Endothelial cell (in vitro differentiated cells): ENCODE results near the gene SNRPE. TPM values are rescaled to one million over a fixed set of nuclear protein-coding genes. Genes with fewer than 3 reads are reported as not detected.

Experiments used
- DNase-seq: peaks from one replicate; pipeline ENCODE4 v3.0.0; 2021; ENCODE audit warnings: low spot score
- H3K27ac Mint-ChIP-seq: one replicate; pipeline ENCODE4 v1.8.0; 2021; ENCODE audit warnings: mixed read lengths, inconsistent platforms; ENCODE audit not compliant: unreplicated experiment
- H3K27me3 Mint-ChIP-seq: one replicate; pipeline ENCODE4 v1.8.0; 2021; ENCODE audit warnings: mild to moderate bottlenecking, moderate library complexity, mixed read lengths, inconsistent platforms; ENCODE audit not compliant: unreplicated experiment
- H3K36me3 Mint-ChIP-seq: one replicate; pipeline ENCODE4 v1.8.0; 2021; ENCODE audit warnings: mild to moderate bottlenecking, low read depth, mixed read lengths, inconsistent platforms; ENCODE audit not compliant: unreplicated experiment
- H3K4me1 Mint-ChIP-seq: one replicate; pipeline ENCODE4 v1.8.0; 2021; ENCODE audit warnings: mild to moderate bottlenecking, mixed read lengths, inconsistent platforms; ENCODE audit not compliant: unreplicated experiment
- H3K4me3 Mint-ChIP-seq: one replicate; pipeline ENCODE4 v1.8.0; 2021; ENCODE audit warnings: mild to moderate bottlenecking, mixed read lengths, inconsistent platforms; ENCODE audit not compliant: unreplicated experiment
- H3K9me3 Mint-ChIP-seq: one replicate; pipeline ENCODE4 v1.8.0; 2021; ENCODE audit warnings: mixed read lengths, inconsistent platforms; ENCODE audit not compliant: unreplicated experiment
- CTCF ChIP-seq: fragments of 200-600 bp; sonication (generic); IDR thresholded peaks from one replicate; pipeline ENCODE4 v1.5.0; 2021; ENCODE audit warnings: antibody characterized with exemption; ENCODE audit not compliant: unreplicated experiment
- total RNA-seq: library from RNA; stranded (reverse); fragmentation: NEBNext Ultra II Directional; extraction: Animal tissue kit (Norgen Biotek cat#: 25700); gene quantifications from one replicate; pipeline ENCODE4 v1.2.1, GENCODE V29; 2021; ENCODE audit not compliant: unreplicated experiment

Gene SNRPE
- total RNA-seq, 1 donor from 2014 or later: 138 TPM

GRCh38 chr1:203871114-203871880 is 9.9 kb downstream of the SNRPE start:
- DNase-seq: peak; percentile 50
- no peaks in the 10 kb centered on the region for H3K4me1 Mint-ChIP-seq
- H3K27me3 Mint-ChIP-seq: no peaks in the 10 kb centered on the region
- H3K27ac Mint-ChIP-seq: no peak overlapping the region
- H3K36me3 Mint-ChIP-seq: peaks cover 11% of the 10 kb centered on the region
- H3K4me3 Mint-ChIP-seq: peak overlapping the region; percentile 56
- peak; percentile 79 for TF ChIP-seq CTCF
- no peaks in the 10 kb centered on the region for H3K9me3 Mint-ChIP-seq

- no peak for TF ChIP-seq CTCF
- Mint-ChIP-seq H3K9me3 (no peaks in the 10 kb centered on the region), H3K4me3 (no peak overlapping the region), H3K27me3 (no peaks in the 10 kb centered on the region), H3K27ac (no peak overlapping the region), H3K4me1 (no peaks in the 10 kb centered on the region), H3K36me3 (peaks cover 7% of the 10 kb centered on the region)
- no peak for DNase-seq
These were observed 11.7 kb downstream of the SNRPE start for GRCh38 chr1:203873094-203873493.

GRCh38 chr1:203878422-203878821 is 17.0 kb downstream of the SNRPE start:
- H3K36me3 Mint-ChIP-seq: peaks cover 8% of the 10 kb centered on the region
- no peaks in the 10 kb centered on the region for H3K4me1 Mint-ChIP-seq
- H3K9me3 Mint-ChIP-seq: no peaks in the 10 kb centered on the region
- no peak for TF ChIP-seq CTCF
- no peak for DNase-seq
- H3K4me3 Mint-ChIP-seq: no peak overlapping the region
- no peak overlapping the region for H3K27ac Mint-ChIP-seq
- no peaks in the 10 kb centered on the region for H3K27me3 Mint-ChIP-seq

GRCh38 chr1:203880606-203881005 is 19.2 kb downstream of the SNRPE start:
- TF ChIP-seq CTCF: no peak
- DNase-seq: no peak

GRCh38 chr1:203888807-203889251 is 27.4 kb downstream of the SNRPE start:
- H3K27me3 Mint-ChIP-seq: peaks cover 3% of the 10 kb centered on the region
- no peak for DNase-seq

More at GRCh38 chr1:203880606-203881005, 19.2 kb downstream of the SNRPE start:
- no peaks in the 10 kb centered on the region for H3K9me3 Mint-ChIP-seq
- no peak overlapping the region for H3K4me3 Mint-ChIP-seq
- H3K27me3 Mint-ChIP-seq: no peaks in the 10 kb centered on the region
- no peaks in the 10 kb centered on the region for H3K4me1 Mint-ChIP-seq
- H3K27ac Mint-ChIP-seq: no peak overlapping the region
- peaks cover 4% of the 10 kb centered on the region for H3K36me3 Mint-ChIP-seq

More at GRCh38 chr1:203888807-203889251, 27.4 kb downstream of the SNRPE start:
- no peak for TF ChIP-seq CTCF
- no peaks in the 10 kb centered on the region for H3K9me3 Mint-ChIP-seq
- peaks cover 4% of the 10 kb centered on the region for H3K4me1 Mint-ChIP-seq
- H3K27ac Mint-ChIP-seq: peak overlapping the region; percentile 42
- H3K4me3 Mint-ChIP-seq: no peak overlapping the region
- H3K36me3 Mint-ChIP-seq: peaks cover 9% of the 10 kb centered on the region
